OCI-LY1 (cell line): ENCODE results near the gene SMIM20.
"Not testable (repeated sequence)": the region's sequence is repeated elsewhere in the genome, so short reads cannot be mapped to it uniquely, and the experiment has no call there.

Experiments
- H2AFZ ChIP-seq: fragments of 200-600 bp; sonication (generic), shearing (Covaris generic); 2 replicates; pipeline ENCODE4 v1.6.0; 2014; ENCODE audit warnings: antibody characterized with exemption, mild to moderate bottlenecking, low read length
- H3F3A ChIP-seq: fragments of 200-600 bp; sonication (generic), shearing (Covaris generic); 2 replicates; pipeline ENCODE4 v1.6.0; 2014; ENCODE audit warnings: mild to moderate bottlenecking, antibody characterized with exemption, low read length, moderate library complexity; ENCODE audit not compliant: insufficient read depth
- H3K27ac ChIP-seq: fragments of 200-600 bp; sonication (generic); 2 replicates; pipeline ENCODE4 v1.5.1; 2014; ENCODE audit warnings: low read length, mixed run types, mild to moderate bottlenecking, low read depth; ENCODE audit not compliant: poor library complexity, severe bottlenecking
- H3K27me3 ChIP-seq: fragments of 200-600 bp; sonication (generic); 2 replicates; pipeline ENCODE4 v1.6.0; 2014; ENCODE audit warnings: antibody characterized with exemption, mild to moderate bottlenecking, low read length, moderate library complexity; ENCODE audit not compliant: insufficient read depth
- H3K36me3 ChIP-seq: fragments of 200-600 bp; sonication (generic); 2 replicates; pipeline ENCODE4 v1.6.1; 2014; ENCODE audit warnings: mild to moderate bottlenecking, antibody characterized with exemption, low read length, moderate library complexity, mixed read lengths; ENCODE audit not compliant: insufficient read depth
- H3K4me1 ChIP-seq: fragments of 200-600 bp; sonication (generic); 2 replicates; pipeline ENCODE4 v1.5.1; 2014; ENCODE audit warnings: mild to moderate bottlenecking, low read length, moderate library complexity; ENCODE audit not compliant: insufficient read depth, severe bottlenecking
- H3K4me2 ChIP-seq: fragments of 200-600 bp; sonication (generic), shearing (Covaris generic); 2 replicates; pipeline ENCODE4 v1.6.1; 2014; ENCODE audit warnings: low read length
- H3K4me3 ChIP-seq: fragments of 200-600 bp; sonication (generic); 2 replicates; pipeline ENCODE4 v1.5.1; 2014; ENCODE audit warnings: low read length, low read depth, mild to moderate bottlenecking, mixed read lengths; ENCODE audit not compliant: poor library complexity, severe bottlenecking
- H3K79me2 ChIP-seq: fragments of 200-600 bp; shearing (Covaris generic); 2 replicates; pipeline ENCODE4 v1.6.1; 2016; ENCODE audit warnings: mixed run types, low read length, mixed read lengths; ENCODE audit not compliant: insufficient read depth
- H3K9ac ChIP-seq: fragments of 200-600 bp; sonication (generic), shearing (Covaris generic); 2 replicates; pipeline ENCODE4 v1.6.1; 2014; ENCODE audit warnings: mild to moderate bottlenecking, low read length, mixed read lengths
- H3K9me2 ChIP-seq: fragments of 200-600 bp; sonication (generic), shearing (Covaris generic); 2 replicates; pipeline ENCODE4 v1.6.1; 2014; ENCODE audit warnings: low read depth, mild to moderate bottlenecking, low read length, mixed read lengths
- H3K9me3 ChIP-seq: fragments of 200-600 bp; shearing (Covaris generic); 2 replicates; pipeline ENCODE4 v1.6.1; 2014; ENCODE audit warnings: low read length, mixed read lengths
- H4K20me1 ChIP-seq: fragments of 200-600 bp; sonication (generic), shearing (Covaris generic); 2 replicates; pipeline ENCODE4 v1.6.0; 2016; ENCODE audit warnings: mild to moderate bottlenecking, low read length; ENCODE audit not compliant: insufficient read depth
- EZH2 ChIP-seq: fragments of 200-600 bp; sonication (generic), shearing (Covaris generic); IDR thresholded peaks from 2 replicates; pipeline ENCODE4 v1.8.0; 2017; ENCODE audit warnings: borderline replicate concordance, mixed run types, mild to moderate bottlenecking, antibody characterized with exemption, low read length, moderate library complexity, mixed read lengths
- TF ChIP-seq, protein P1 (sequence below): fragments of 200-600 bp; sonication (generic), shearing (Covaris generic); IDR thresholded peaks from 2 replicates; pipeline ENCODE4 v1.5.1; 2017; ENCODE audit warnings: mild to moderate bottlenecking, antibody characterized with exemption, low read length, moderate library complexity, mixed read lengths

SMIM20 gene

DNA sequence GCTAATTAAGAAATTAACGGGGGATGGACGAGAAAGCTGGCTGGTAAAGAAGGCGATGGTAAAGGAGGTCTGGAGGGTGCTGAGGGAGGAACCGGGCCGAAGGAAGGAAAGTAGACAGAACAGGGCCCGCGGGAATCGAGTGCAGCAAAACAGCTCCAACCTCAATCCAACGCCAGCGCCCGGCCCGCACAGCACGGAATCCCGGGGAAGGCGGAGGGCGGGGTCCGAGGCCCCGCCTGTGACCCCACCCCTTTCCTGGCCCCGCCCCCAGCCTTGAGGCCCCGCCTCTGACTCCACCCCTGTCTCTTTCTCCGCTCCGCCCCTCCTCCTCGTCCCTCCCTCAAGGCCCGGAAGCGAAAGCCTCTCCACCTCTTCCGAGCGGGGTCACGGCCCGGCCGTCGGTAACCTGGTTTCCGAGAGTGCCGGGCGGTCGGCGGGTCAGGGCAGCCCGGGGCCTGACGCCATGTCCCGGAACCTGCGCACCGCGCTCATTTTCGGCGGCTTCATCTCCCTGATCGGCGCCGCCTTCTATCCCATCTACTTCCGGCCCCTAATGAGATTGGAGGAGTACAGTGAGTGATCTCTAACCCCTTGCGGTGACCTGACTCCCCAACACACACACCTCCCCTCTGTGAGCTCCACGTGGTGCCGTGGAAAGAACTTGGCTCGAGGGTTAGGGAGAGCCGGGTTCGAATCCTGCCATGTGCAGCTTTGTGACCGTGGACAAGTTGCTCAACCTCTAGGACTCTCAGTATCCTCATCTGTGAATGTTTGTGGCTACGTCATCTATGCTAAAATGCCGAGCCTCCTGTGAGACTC is at the start of gene SMIM20:
Gene SMIM20 (plus strand): TSS at position 370 of the 819 bp plus-strand sequence. CDS start 94 bp downstream, at position 464.
- H3K9me3 ChIP-seq, result no peaks in the 10 kb centered on the region
- H2AFZ ChIP-seq, result no peak within 1 kb of the TSS
- TF ChIP-seq, protein P1, sequence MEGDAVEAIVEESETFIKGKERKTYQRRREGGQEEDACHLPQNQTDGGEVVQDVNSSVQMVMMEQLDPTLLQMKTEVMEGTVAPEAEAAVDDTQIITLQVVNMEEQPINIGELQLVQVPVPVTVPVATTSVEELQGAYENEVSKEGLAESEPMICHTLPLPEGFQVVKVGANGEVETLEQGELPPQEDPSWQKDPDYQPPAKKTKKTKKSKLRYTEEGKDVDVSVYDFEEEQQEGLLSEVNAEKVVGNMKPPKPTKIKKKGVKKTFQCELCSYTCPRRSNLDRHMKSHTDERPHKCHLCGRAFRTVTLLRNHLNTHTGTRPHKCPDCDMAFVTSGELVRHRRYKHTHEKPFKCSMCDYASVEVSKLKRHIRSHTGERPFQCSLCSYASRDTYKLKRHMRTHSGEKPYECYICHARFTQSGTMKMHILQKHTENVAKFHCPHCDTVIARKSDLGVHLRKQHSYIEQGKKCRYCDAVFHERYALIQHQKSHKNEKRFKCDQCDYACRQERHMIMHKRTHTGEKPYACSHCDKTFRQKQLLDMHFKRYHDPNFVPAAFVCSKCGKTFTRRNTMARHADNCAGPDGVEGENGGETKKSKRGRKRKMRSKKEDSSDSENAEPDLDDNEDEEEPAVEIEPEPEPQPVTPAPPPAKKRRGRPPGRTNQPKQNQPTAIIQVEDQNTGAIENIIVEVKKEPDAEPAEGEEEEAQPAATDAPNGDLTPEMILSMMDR, result no peak
- no peak for TF ChIP-seq EZH2
- H3K9ac ChIP-seq, result peak within 1 kb of the TSS; percentile 95
- H3K4me3 ChIP-seq, result peak within 1 kb of the TSS; percentile 92
- H3K27me3 ChIP-seq, result no peaks in the 10 kb centered on the region
- H3K9me2 ChIP-seq, result no peaks in the 10 kb centered on the region
- H3F3A ChIP-seq, result no peaks in the 10 kb centered on the region
- H3K27ac ChIP-seq, result peak within 1 kb of the TSS; percentile 90
- H3K4me2 ChIP-seq, result peak within 1 kb of the TSS; percentile 93
- no peaks in the 10 kb centered on the region; the same call in 1 of the 2 replicates for H3K36me3 ChIP-seq
- no peaks in the 10 kb centered on the region for H4K20me1 ChIP-seq
- H3K79me2 ChIP-seq, result peaks cover 6% of the 10 kb centered on the region; the same call in 1 of the 2 replicates
- peaks cover 28% of the 10 kb centered on the region for H3K4me1 ChIP-seq

DNA sequence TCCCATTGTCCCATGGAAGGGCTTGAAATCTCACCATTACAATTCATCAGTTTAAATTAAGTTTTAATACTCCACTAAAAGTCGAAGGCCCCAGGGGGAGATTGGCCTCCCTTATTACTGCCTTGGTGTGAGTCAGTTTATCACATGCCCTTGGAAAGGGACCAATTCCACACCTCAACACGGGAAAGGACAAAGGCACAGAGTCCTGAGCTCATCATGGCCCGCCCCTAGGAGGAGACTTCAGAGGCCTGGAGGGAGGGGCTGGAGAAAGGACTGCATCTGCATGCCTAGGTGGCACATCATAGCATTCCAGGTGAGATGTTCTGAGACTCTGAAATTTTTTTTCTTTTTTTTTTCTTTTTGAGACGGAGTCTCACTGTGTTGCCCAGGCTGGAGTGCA is 48.4 kb upstream of the SMIM20 start:
- Histone ChIP-seq H3K36me3 (peaks cover 10% of the 10 kb centered on the region; the same call in 1 of the 2 replicates), H4K20me1 (no peaks in the 10 kb centered on the region), H3K9ac (peak overlapping the region; percentile 95; the same call in 1 of the 2 replicates), H3K4me2 (peak overlapping the region; percentile 90), H3K4me1 (peaks cover 81% of the 10 kb centered on the region), H3F3A (no peaks in the 10 kb centered on the region; the same call in 1 of the 2 replicates), H3K9me3 (no peaks in the 10 kb centered on the region), H3K27me3 (no peaks in the 10 kb centered on the region), H3K4me3 (peak overlapping the region; percentile 84), H3K79me2 (peaks cover 25% of the 10 kb centered on the region), H3K9me2 (no peaks in the 10 kb centered on the region), H2AFZ (no peak overlapping the region), H3K27ac (peak overlapping the region; percentile 100)
- TF ChIP-seq EZH2, result no peak
- TF ChIP-seq, protein P1, result no peak

DNA sequence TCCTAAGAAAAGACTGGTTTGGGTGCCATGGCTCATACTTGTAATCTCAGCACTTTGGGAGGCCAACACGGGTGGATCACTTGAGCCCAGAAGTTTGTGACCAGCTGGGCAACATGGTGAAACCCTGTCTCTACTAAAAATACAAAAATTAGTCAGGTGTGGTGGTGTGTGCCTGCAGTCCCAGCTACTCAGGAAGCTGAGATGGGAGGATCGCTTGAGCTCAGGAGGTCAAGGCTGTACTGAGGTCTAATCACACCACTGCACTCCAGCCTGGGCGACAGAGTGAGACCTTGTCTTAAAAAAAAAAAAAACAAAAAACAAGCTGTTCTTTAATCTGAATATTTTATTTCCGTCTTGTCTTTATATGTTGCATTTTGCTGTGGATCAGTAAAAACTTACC is 47.6 kb upstream of the SMIM20 start:
- H3K9me3 ChIP-seq, H4K20me1 ChIP-seq, H2AFZ ChIP-seq, H3K36me3 ChIP-seq, H3K27me3 ChIP-seq, H3F3A ChIP-seq, H3K9me2 ChIP-seq: not testable (repeated sequence)
- H3K4me3 ChIP-seq, result peak overlapping the region; percentile 57
- H3K4me1 ChIP-seq, result peaks cover 81% of the 10 kb centered on the region
- H3K27ac ChIP-seq, result peak overlapping the region; percentile 100
- H3K9ac ChIP-seq, result peak overlapping the region; percentile 78; the same call in 1 of the 2 replicates
- peak overlapping the region; percentile 90 for H3K4me2 ChIP-seq
- peaks cover 16% of the 10 kb centered on the region for H3K79me2 ChIP-seq
